GM10847 (cell line): ENCODE data around the gene CAMK2G.

Experiments used
- POLR2A ChIP-seq: IDR thresholded peaks from 2 replicates; pipeline ENCODE4 v1.6.1; 2011; ENCODE audit not compliant: insufficient read length; ENCODE audit errors: extremely low read depth

The CAMK2G gene

DNA sequence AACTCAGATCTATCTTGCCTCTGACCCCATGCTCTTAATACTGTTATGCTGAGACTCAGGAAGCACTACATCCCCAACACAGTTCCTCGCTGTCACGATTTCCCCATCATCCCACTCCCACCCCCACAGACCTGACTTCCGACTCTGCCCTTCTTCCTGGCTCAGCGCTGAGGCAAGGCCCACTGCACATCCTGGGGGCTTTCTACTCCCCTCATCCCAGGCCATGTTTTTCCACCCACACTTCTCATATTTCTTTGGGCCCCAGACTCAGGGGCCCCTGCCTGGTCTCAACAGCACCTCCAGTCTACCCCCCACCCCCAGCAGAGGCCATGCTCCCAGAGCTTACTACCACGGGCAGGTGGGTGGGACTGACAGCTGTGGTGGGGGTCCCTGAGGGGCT, 55.3 kb downstream of the CAMK2G start:
- TF ChIP-seq POLR2A = no peak

DNA sequence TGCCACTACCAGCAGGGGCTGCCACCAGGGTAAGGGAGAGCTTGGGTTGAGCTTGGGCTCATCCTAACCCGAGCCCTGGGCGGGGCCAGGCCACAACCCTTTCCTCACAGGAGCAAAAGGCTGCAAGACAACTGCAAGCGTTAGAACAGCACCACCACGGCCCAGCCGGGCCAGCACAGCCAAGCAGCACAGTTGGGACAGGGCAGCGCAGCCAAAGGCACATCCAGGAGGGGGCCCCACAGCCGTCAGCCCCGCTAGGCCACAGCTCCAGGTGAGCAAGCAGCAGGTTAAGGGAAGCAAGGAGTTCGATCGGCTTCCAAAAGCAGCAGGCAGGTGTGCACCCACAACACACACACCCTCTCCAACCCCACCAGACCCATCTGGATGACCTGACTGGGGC, 56.0 kb downstream of the CAMK2G start:
- TF ChIP-seq POLR2A = no peak

DNA sequence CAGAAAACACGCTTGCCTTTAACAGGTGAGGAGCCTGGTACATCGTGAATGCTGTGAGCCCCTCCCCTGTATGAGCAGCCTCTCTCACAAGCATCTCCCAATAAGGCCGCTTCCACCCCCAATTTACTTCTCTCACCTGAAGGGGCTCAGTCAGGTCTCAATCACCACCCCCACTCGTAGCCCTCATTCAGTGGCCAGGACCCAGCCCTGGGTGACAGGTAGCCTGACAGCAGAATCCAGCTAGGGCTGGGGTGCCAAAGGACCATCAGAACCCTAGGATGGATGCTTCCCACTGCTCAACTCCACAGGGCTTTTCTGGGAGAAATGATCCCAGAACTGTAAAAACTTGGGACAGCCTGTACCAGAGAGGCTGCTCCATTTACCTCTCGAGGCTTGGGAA, 56.5 kb downstream of the CAMK2G start:
- TF ChIP-seq POLR2A = no peak

DNA sequence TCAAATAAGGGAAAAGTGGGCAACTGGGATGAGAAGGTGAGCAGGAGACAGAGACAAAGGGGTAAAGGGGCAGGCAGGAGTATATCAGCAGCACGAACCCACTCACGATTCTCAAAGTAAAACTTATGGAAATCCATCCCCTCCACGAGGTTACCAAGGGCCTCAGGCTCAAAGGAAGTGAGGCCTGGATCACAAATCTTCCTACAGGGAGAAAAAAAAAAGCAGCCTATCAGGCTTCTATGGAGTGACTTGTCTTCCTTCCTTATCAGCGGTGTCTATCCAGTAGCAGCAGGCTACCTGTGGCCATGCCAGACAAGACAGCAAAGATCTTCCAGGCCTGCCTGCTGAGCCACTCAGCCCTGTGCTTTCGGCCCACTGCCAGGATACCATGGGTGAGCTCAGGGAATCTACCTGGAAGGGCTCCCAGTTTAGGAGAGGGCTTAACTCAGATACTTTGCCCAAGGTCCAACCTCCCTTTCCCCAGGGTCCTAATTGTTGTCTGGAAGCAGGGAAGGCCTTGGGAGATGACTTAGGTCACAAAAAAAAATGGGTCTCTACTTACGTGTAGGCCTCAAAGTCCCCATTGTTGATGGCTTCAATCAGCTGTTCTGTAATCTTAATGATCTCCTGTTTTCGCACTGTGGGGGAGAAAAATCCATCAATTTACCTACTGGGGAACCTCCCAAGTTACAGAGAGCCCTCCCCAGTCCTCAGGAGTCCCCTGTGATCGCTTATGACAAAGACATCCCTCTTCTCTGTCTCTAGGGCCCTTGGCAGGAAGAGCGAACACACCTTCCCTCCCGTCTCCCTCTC, 57.2 kb downstream of the CAMK2G start:
- no peak for TF ChIP-seq POLR2A

DNA sequence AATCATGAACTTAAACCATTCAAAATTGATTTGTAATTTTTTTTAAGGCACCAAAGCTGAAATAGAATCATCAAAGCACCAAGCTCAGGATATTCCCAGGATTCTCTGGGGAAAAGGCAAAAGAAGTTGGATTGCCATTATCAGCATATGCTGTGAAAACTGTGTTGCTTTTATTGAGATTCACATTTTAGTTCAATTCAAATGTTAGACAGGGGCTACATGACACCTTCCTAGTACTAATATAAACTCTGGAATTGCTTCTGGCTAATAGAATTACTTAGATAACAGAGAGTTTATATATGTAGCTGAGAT, 58.7 kb downstream of the CAMK2G start:
- TF ChIP-seq POLR2A = no peak

DNA sequence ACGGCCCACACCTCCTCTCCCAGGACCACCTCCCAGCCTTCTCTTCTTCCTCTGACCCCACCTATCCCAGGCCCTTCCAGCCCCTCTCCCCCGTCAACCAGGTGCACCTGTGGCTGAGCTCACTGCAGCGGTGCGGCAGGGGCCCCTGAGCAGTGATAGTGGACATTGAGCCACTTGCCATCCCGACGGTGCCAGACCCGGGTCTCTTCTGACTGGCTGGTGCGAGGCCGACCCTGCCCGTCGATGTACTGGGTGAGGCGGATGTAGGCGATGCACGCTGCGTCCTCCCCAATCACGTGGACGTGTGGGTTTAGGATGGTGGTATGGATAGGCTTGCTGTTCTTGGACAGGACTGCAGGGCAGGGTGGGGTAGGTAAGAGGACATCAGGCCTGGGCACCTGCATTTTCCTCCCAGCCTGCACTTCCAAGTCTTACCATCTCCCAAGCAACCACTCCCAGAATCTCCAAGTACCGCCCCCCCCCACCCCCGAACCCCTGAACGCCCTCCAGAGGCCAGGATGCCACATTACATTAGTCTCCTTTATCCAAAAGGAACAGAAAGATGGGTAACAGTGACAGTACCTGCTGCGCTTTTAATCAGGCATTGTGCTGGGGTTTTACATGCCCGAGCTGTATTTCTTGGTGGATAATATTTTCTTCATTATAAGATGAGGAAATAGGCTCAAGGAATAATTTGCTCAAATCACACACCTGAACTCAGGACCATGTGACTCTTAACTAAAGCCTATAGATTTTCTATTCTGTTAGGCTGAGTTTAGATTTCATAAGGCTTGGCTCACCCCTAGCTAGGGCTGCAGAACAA, 59.2 kb downstream of the CAMK2G start:
- no peak for TF ChIP-seq POLR2A

DNA sequence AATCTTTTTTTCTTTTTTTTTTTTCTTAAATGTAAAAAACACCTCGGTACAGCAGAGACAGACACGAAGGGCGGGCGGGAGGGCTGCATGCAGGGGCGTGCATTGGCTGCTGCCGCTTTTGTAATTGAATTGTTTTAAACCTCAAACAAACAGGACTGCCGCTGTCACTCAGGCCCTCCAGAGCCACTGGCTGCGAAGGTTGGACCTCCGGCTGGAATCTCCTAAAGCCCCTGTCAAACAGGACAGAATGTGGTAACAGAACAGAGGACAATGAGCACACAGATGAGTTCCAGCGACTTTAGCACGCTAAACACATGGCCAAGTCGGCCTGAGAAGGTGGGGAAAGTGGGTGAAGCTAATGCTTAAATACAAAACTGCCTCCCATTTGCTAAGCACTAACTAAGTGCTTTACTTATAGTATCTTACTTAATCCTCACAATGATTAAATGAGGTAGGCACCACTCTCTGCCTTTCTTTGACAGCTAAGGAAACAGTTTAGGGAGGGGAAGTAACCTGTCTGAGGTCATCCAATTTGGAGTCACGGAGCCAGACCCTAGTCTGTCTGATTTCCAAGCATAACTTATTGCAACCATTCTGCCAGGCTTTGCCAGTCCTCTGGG, 60.0 kb downstream of the CAMK2G start:
- no peak for TF ChIP-seq POLR2A

DNA sequence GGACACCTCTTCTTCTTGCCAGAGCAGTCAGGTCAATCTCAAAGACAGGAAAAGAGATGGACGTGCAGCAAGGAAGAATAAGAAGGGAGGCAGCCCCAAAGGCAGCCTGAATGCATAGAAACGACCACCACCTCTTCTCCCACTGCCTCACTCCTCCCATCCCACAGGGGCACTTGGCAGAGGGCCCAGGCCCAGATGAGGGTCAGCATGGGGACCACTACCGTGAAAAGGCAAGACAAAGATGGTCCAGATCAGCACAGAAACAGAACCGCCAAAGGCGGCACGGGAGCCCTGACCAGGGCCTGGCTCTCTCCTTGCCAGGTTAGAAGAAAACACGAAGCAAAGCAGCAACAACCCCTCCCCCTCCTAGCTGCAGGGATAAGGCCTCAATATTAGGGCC, 61.0 kb downstream of the CAMK2G start:
- no peak for TF ChIP-seq POLR2A

DNA sequence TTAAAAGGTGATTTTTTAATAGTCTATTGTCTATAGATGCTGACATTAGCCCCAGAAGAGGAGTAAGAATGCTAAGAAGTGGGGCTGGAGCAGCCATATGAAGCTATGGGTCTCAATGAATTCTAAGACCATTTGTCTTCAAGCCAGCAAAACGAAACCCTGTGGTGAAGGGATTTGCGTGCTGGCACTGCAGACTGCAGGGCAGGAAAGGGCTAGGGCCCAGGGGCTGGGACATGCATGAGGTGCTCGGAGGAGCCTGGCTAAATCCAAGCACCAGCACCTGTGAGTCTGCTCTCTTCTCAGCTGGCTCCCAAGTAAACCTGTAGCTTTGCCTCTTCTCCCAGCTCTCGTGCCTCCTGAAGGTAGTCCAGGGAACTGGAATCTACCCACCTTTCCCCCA, 61.7 kb downstream of the CAMK2G start:
- no peak for TF ChIP-seq POLR2A

DNA sequence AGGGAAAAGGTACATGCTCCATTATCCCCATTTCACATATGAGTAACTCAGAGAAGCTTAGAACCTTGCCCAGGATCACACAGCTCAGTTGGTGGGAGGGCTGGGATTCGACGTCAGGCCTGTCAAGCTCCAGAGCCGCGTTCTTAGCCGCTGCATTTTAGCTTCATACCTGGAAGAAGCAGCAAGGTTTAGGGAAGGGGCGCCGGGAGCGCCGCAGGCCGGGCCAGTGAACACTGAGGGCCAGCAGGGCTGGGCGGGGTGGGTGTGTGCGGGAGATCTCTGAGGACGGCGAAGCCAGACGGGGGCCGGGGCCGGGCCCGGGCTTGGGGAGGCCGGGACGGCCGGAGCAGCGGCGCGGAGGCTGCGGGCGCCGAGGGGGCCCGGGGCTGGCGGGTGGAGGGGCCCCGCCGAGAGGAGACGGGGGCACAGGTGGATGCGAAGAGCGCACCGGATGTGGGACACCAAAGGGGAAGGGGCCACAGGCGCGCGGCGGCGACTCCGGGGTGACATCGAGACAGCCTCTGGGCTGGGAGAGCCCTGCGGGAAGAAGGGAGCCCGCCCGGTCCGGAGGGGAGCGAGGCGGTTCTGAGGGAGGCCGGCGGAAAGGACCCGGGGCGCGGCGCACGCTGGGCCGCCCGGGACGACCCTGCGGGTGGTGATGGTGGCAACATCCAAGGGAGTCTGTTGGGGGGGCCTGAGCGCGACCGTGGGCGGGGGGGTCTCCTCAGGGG, 63.5 kb downstream of the CAMK2G start:
- no peak for TF ChIP-seq POLR2A

DNA sequence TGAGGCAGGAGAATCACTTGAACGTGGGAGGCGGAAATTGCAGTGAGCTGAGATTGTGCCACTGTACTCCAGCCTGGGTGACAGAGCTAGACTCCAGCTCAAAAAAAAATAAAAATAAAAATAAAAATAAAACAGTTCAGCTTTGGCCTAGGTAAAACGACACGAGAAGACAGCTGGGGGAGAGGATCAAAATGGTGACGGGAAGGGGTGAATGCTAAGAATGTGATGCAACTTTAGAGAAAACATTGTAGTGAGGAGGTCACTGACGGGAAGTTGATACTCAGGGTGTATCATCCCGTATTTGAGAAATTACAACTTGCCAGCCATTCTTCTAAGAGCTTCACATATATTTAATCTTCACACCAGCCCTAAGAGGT, 64.0 kb downstream of the CAMK2G start:
- TF ChIP-seq POLR2A = no peak

DNA sequence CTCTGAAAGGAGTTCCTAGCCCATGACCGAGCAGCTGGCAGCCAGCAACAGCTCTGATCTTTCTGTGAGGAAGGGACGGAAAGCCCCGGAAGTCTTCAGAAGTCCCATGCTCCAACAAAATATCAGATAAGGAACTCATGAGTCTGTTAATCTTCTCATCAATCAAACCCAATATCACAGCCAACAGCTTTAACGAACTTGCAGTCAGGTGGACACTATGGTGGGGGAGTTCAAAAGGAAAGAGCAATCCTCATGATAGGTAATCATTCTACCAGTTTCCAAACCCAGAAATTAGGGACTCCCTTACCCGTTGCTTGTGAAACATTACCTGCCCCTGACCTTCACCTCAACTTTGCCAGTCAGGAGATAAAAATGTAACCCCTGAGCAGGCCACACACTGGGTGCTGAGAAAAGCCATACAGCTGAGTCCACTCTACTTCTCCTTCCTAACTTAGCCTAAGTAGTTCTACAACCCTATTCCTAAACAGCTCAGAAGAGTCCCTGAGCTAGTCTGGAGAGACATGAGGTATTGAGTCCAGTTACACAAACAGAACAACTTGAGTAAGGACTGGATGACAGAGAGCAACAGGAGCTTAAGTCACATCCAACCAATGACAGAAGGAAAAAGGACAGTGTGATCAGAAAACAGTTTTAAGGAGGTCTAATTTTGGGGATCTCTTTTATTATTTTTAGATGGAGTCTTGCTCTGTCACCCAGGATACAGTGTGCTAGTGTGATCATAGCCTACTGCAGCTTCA, 65.1 kb downstream of the CAMK2G start:
- no peak for TF ChIP-seq POLR2A

DNA sequence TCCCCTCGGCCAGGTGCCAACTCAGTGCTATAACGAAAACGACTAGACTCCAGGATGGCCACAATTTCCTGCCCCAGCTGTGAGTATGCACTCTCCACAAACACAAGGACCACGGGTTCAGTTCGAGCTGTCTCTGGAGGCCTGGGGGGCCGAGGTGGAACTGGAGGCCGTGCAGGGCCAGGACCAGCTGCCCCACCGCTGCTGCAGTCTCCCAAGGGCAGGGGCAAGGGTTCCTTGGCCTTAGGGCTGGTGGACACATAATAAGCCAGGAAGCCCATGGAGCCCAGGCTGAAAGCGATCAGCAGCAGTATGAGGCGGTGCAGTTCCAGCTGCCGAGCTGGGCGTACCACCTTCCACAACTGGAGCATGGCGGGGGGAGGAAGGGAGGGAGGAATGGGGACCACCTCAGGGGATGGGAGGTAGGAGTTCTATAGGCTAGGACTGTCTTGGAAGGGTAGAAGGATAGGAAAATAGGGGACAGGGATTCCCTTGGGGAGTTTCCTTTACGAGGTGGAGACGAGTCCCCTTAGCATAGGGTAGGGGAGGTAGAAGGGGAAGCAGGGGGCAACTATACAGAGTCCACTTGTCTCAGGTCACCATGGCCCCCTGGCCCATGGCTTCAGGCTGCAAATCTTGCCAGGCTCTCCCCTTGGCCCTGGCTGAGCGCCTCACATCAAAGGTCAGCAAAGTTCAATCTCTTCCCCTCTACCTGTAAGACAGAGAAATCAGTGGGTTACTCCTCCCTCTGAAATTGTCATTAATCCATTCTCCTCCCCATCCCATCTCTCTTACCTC, 66.1 kb downstream of the CAMK2G start:
- no peak for TF ChIP-seq POLR2A

DNA sequence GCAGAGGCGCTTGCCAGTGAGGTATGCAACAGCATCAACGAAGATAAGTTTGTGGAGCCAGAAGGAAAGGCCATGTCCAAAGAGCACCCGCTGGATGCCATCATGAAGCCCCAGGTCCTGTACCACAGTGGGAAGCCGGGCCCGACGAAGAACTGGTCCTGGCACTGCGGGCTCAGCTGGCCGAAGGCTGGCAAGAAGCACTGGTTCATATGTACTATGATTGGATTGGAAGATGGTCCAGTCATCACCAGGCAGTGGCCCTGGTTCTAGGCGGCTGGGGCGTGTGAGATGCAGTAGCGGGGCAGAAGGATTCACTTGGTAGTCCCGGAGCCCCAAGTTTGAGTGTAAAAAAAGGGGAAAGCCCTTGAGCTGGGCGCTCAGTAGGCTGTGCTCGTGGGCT, 66.9 kb downstream of the CAMK2G start:
- no peak for TF ChIP-seq POLR2A
